ENCODE measurements around the gene MMP28. TPM values are rescaled to one million over a fixed set of nuclear protein-coding genes. Genes with fewer than 3 reads are reported as not detected.

Gene MMP28
- total RNA-seq, 1 donor from 2014 or later = 10.6 TPM

DNA sequence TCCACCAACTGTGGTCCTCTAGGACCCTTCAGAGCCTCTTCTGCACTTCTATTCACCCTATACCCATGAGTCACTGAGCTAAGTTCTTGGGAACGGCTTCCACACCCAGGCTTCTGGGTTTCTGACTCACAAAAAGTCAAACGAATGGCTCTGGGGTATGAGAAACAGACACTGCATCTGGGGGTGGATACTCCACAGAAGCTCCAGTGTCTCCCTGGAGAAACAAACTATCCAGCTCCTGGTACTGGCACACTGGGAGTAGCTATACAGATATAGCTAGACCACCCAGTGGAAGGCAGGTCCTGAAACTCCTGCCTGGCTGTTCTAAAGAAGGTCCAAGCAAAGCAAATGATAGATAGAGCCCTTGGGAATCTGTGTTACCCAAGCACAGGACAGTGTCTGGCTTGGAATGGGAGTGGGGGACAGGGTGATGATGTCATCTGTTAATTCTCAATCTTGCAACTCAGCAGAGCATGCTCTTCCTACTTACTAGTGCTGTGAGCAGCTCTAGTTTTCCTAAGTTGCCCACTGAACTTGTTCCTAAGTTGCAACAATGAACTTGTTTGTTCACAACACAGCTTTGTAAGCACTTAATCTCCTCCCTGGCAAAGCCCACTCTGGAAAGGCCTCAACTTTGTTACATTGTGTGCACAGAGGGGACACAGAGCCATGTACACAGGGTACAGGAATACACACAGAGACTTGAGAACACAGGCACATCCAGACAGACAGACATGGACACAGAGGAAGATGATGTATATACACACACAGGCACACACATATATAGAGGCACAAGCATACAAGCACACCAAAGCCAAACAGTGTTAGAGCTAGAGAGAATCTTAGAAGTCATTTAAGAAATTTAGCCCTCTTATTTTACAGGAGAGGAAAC, 6.7 kb downstream of the MMP28 start:
- Mint-ChIP-seq H3K9me3 (ENCODE audit: unreplicated experiment) (no peaks in the 10 kb centered on the region), H3K36me3 (ENCODE audit: low read depth, unreplicated experiment) (no peaks in the 10 kb centered on the region), H3K4me3 (ENCODE audit: unreplicated experiment) (no peak overlapping the region), H3K4me1 (ENCODE audit: unreplicated experiment) (peaks cover 11% of the 10 kb centered on the region), H3K27me3 (ENCODE audit: unreplicated experiment) (peaks cover 8% of the 10 kb centered on the region), H3K27ac (ENCODE audit: unreplicated experiment) (no peak overlapping the region)
- TF ChIP-seq, protein P1, sequence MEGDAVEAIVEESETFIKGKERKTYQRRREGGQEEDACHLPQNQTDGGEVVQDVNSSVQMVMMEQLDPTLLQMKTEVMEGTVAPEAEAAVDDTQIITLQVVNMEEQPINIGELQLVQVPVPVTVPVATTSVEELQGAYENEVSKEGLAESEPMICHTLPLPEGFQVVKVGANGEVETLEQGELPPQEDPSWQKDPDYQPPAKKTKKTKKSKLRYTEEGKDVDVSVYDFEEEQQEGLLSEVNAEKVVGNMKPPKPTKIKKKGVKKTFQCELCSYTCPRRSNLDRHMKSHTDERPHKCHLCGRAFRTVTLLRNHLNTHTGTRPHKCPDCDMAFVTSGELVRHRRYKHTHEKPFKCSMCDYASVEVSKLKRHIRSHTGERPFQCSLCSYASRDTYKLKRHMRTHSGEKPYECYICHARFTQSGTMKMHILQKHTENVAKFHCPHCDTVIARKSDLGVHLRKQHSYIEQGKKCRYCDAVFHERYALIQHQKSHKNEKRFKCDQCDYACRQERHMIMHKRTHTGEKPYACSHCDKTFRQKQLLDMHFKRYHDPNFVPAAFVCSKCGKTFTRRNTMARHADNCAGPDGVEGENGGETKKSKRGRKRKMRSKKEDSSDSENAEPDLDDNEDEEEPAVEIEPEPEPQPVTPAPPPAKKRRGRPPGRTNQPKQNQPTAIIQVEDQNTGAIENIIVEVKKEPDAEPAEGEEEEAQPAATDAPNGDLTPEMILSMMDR (IDR thresholded peaks at IDR 0.05; ENCODE audit: unreplicated experiment) = no peak
- DNase-seq (ENCODE audit: low spot score) = no peak

DNA sequence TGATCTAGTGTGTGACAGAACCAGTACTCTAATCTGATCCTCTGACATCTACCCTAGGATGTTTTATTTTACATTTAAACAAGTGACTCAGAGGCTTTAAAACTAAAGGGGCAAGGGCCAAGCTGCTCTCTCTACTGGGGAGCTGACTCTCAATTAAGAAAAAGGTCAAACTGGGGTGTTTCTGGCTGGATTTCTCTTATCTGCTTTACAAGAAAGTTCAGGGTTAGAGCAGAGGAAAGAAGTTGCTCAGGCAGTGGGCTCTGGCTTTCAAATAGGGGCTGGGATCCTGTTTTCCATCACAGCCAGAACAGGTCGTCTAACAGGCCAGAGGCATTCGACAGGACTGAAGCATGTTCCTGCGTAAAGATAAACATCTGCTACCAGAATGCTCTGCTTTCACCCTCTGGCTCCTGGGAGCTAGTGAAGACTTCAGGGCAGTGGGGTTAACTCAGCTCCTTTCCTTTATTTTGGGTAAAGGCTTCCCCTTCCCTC, 8.5 kb downstream of the MMP28 start:
- H3K4me1 Mint-ChIP-seq (ENCODE audit: unreplicated experiment) = peaks cover 5% of the 10 kb centered on the region
- no peak for DNase-seq (ENCODE audit: low spot score)
- no peaks in the 10 kb centered on the region for H3K36me3 Mint-ChIP-seq (ENCODE audit: low read depth, unreplicated experiment)
- no peaks in the 10 kb centered on the region for H3K9me3 Mint-ChIP-seq (ENCODE audit: unreplicated experiment)
- H3K27ac Mint-ChIP-seq (ENCODE audit: unreplicated experiment) = no peak overlapping the region
- TF ChIP-seq, protein P1 (IDR thresholded peaks at IDR 0.05; ENCODE audit: unreplicated experiment) = no peak
- H3K4me3 Mint-ChIP-seq (ENCODE audit: unreplicated experiment) = no peak overlapping the region
- H3K27me3 Mint-ChIP-seq (ENCODE audit: unreplicated experiment) = peaks cover 3% of the 10 kb centered on the region

DNA sequence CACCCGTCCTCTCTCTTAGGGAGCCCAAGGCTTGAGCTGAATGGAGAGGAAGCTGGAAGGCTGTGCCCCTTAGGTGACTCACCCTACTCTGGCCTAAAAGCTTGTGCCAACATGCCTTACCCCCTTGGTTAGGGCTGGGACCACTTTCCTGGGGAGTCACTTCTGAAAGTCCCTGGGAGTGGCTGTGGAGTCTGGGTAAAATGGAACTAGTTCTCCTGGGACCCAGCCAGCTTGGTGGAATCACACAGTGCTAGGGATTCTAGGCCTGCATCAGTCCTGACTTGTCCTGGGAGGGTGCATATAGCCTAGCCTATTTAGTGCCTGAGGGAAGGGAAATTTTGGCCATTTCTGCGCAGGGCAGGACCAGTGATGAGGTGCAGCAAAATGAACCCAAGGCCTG, 10.5 kb downstream of the MMP28 start:
- H3K4me3 Mint-ChIP-seq (ENCODE audit: unreplicated experiment) = no peak overlapping the region
- H3K9me3 Mint-ChIP-seq (ENCODE audit: unreplicated experiment) = no peaks in the 10 kb centered on the region
- H3K36me3 Mint-ChIP-seq (ENCODE audit: low read depth, unreplicated experiment) = no peaks in the 10 kb centered on the region
- DNase-seq (ENCODE audit: low spot score) = no peak
- TF ChIP-seq, protein P1 (IDR thresholded peaks at IDR 0.05; ENCODE audit: unreplicated experiment) = no peak
- H3K4me1 Mint-ChIP-seq (ENCODE audit: unreplicated experiment) = peaks cover 5% of the 10 kb centered on the region
- no peak overlapping the region for H3K27ac Mint-ChIP-seq (ENCODE audit: unreplicated experiment)
- H3K27me3 Mint-ChIP-seq (ENCODE audit: unreplicated experiment) = peaks cover 3% of the 10 kb centered on the region

DNA sequence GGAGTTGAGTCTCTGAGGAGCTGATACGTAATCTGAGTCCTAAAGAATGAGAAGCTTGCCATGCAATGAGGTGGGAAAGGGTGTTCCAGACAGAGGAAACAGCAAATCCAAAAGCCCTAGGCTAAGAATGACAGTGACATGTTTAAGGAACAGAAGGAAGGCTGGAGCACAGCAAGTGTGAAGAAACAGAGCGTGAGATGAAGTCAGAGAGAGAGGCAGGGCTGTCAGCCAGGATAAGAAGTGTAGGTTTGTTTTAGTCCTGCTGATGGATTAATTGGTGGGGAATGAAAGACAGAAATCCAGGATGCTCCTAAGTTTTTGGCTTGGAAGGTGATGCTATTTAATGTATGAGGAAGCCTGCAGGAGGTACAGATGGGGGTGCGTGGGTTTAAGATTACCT, 14.5 kb downstream of the MMP28 start:
- DNase-seq (ENCODE audit: low spot score) = no peak
- TF ChIP-seq, protein P1 (IDR thresholded peaks at IDR 0.05; ENCODE audit: unreplicated experiment) = no peak
- H3K27me3 Mint-ChIP-seq (ENCODE audit: unreplicated experiment) = peaks cover 2% of the 10 kb centered on the region
- no peaks in the 10 kb centered on the region for H3K36me3 Mint-ChIP-seq (ENCODE audit: low read depth, unreplicated experiment)
- no peaks in the 10 kb centered on the region for H3K9me3 Mint-ChIP-seq (ENCODE audit: unreplicated experiment)
- H3K4me3 Mint-ChIP-seq (ENCODE audit: unreplicated experiment) = no peak overlapping the region
- H3K4me1 Mint-ChIP-seq (ENCODE audit: unreplicated experiment) = no peaks in the 10 kb centered on the region
- H3K27ac Mint-ChIP-seq (ENCODE audit: unreplicated experiment) = no peak overlapping the region

DNA sequence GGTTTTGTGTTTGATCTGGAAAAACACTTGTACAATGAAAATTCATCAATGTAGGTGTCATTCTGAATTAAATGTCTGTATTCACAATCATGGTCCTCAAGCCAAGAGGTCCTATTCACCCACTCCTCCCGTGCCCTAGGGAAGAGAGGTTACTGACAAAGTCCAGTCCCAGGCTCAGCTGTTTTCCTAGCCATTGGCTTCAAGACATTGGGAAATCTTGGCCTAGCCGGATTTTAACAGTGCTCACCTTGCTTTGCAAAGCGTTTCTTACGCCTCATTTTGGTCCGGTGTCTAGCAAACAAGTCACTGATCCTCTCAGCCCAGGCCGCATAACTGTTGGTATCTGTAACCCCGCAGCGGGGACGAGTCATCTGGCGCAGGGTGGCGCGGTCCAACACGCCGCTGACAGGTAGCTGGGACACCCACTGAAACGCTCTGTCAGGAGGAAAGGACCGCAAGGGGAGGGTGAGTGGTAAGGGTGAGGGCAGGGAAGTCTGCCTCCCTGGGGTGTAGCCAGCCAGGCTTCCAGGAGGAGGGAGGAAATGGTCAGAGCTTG, 16.7 kb downstream of the MMP28 start:
- Mint-ChIP-seq H3K27ac (ENCODE audit: unreplicated experiment) (no peak overlapping the region), H3K9me3 (ENCODE audit: unreplicated experiment) (no peaks in the 10 kb centered on the region), H3K4me1 (ENCODE audit: unreplicated experiment) (peaks cover 20% of the 10 kb centered on the region)

More for the DNA sequence above, 16.7 kb downstream of the MMP28 start:
- TF ChIP-seq, protein P1 (IDR thresholded peaks at IDR 0.05; ENCODE audit: unreplicated experiment) = no peak
- Mint-ChIP-seq H3K4me3 (ENCODE audit: unreplicated experiment) (no peak overlapping the region), H3K36me3 (ENCODE audit: low read depth, unreplicated experiment) (no peaks in the 10 kb centered on the region), H3K27me3 (ENCODE audit: unreplicated experiment) (peaks cover 8% of the 10 kb centered on the region)
- no peak for DNase-seq (ENCODE audit: low spot score)
